ENCODE measurements around the gene SRC. TPM values are rescaled to one million over a fixed set of nuclear protein-coding genes. Genes with fewer than 3 reads are reported as not detected.

SRC gene
- total and polyA plus RNA-seq, 2 of the 8 experiments (the other 6 are each of a cell fraction or from before 2014, with no cell fraction given) = 27.6 to 28.8 TPM

- TF ChIP-seq TBP (IDR thresholded peaks at IDR 0.05; ENCODE audit: low read depth, low read length) (no peak), NRF1 (IDR thresholded peaks at IDR 0.05; ENCODE audit: low read depth, low read length) (no peak)
Observed at GRCh38 chr20:37361336-37361735, 15.4 kb downstream of the SRC start (continued).

Measured in H1 (cell line).